Measurements from ENCODE around the gene SLC34A2.

- TF ChIP-seq CTCF (IDR thresholded peaks at IDR 0.05 in 8 of 11, conservative IDR thresholded peaks at IDR 0.05 in 3 of 11) = no peak
- no peak for TF ChIP-seq POLR2AphosphoS5 (IDR thresholded peaks at IDR 0.05)
Measured at GRCh38 chr4:25670991-25671390, 15.3 kb downstream of the SLC34A2 start.

Measured in spleen (tissue), 7 donors.